Jurkat, Clone E6-1 (cell line): Measurements from ENCODE around the gene S100A7. TPM values are rescaled to one million over a fixed set of nuclear protein-coding genes. Genes with fewer than 3 reads are reported as not detected.

ENCODE experiments used
- DNase-seq: peaks from one replicate; pipeline ENCODE4 v3.0.0-alpha.2; 2011; ENCODE audit warnings: low read depth, low spot score
- H3K4me3 ChIP-seq: 2 replicates; pipeline ENCODE4 v1.5.1; 2011; ENCODE audit warnings: mild to moderate bottlenecking, low read length, control low read depth, moderate library complexity
- polyA plus RNA-seq: library from polyadenylated mRNA; unstranded; fragments of >200 nt; gene quantifications from one replicate; pipeline ENCODE4 v1.2.1, GENCODE V29; 2012; ENCODE audit warnings: missing spikeins; ENCODE audit not compliant: insufficient read length, insufficient read depth

The S100A7 gene
- not detected for polyA plus RNA-seq

DNA sequence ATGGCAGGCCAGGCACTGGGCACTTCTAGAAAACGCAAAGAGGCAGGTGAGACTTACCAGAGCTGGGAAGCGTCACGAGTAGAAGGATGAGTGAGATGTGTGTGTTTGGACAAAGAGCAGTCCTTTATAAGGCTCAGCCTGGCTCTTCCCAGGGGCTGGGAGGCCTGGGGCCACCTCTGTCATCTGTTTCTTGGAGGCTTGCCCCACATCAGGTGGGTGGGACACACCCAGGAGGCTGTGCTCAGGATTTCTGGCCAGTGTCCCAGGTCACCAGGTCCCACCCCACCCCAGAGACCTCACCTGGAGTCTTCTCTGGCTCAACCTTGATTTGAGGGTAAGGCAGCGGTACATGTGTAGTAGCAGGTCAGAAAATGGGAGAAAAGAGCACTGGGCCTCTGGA is at the start of gene S100A7:
Gene S100A7 (minus strand): TSS at position 101 of the 400 bp plus-strand sequence. CDS start 1,638 bp downstream, outside the sequence.
- H3K4me3 ChIP-seq, result no peak within 1 kb of the TSS
- DNase-seq, result no peak

DNA sequence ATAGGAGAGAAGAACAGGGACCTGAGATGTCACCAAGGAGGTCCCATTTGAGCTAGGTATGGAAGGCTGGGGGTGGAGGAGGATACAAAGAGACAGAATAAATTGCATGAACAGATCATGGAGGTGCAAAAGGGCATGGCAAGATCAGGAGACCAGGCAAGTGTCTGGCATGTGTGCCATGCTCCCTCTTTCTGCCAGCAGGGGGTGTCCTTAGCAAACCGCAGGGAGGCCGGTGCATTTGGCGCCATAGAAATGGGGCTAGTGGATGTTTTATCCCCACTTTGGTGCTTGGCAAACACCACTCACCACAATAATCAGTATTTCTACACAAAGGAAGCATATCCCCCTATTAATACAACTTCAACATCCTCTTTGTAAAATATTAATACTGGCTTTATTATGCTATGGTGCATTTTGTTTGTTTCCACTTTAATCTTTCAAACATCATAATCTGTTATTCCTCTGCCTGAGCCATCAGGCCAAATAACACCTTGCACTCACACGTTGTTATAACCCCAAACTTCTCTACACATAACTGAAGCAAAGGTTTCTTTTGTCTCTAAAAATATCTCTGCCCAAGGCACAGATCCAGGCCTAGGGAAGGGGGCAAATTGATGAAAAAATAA is 49.4 kb upstream of the S100A7 start:
- no peak overlapping the region for H3K4me3 ChIP-seq
- peak; percentile 65 for DNase-seq

DNA sequence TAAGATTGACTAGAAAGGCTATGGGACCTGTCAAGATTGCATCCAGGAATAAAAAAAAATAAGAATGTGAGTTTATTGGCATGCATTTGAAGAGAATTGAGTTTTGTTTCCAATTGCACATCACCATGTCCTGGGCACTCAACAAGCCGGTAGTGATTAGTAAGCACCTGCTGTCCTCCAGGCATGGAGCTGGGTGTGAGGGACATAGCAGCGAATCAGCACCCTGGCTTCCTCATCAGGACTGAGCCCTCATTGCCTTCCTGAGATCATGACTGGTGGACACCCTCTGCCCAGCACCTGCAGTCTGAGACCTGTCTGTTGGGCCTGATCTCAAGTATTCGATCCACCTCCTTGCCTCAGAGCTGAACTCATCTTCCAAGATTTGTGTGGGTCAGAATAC is 48.6 kb upstream of the S100A7 start:
- H3K4me3 ChIP-seq, result no peak overlapping the region
- no peak for DNase-seq

DNA sequence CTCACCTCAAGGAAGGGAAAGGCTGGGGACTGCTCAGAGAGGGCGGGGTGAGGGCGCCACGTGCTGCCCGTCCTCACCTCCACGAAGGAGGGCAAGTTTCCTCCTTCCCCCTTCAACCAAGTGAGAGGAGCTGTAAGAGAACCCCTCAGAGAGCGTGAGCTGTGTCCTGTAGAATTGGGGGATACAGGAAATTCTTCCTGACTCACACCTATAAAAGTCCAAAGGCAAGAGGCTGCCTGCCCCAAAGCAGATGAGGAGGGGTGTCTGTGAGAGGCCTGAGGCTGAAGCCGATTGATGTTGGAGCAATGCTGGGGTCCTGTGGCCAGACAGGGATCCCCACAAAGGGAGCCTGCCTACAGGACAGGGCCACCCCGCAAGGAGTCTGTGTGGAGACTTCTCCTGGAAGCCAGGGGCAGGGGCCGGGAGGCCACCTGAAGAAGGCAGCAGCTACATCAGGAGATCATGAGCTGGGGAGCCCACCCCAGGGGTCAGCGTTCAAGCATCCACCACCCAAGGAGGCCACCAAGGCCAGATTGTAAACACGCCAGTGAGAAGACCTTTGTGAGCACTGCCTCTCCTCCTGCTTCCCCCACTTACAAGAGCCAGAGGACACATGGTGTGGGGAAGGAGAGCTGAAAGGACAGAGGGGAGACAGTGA is 47.6 kb upstream of the S100A7 start:
- DNase-seq, result no peak
- H3K4me3 ChIP-seq, result no peak overlapping the region

DNA sequence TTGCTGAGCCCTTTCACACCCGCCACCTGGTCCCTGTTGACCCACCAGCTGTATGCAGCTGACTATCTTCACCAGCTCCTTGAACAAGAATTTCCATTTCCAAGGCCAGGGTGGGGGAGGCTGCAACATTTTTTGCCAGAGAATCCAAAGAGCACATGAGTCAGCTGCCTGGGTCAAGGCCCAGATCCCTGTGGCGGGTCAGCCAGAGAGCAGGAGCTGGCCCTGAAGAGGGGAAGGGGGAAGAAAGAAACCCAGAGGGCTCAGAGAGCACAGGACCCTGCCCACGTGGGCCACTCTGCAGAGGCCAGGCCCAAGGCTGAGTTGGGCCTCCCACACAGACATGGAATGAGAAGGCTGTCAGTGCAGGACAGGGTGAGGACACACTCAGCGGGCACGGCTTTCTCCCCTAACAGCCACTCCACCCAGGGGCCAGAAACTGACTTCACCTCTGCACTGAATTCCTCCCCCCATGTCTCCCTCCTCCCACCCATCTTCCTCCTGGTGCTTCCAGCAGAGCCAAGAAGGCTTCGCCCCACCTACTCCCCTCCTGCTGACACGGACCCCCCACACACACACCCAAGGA is 46.5 kb upstream of the S100A7 start:
- H3K4me3 ChIP-seq, result no peak overlapping the region

DNA sequence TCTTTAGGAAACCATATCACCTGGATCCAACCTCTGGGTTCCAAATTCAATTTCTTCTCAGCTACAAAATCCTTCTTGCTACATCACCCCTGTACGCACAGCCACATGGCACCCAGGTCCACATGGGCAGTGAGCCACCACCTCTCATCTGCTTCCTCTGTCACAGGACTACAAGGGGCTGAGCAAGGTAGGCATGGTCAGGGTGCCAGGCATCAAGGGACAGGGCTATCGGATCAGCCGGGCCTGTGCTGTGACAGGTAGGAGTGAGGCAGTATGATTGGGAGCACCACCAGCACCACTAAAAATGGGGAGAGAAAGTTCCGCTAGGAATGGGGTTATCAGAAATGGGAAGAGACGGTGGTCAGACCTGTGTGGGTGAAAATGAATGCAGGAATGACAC is 45.9 kb upstream of the S100A7 start:
- no peak overlapping the region for H3K4me3 ChIP-seq
- no peak for DNase-seq

More for the DNA sequence above, 46.5 kb upstream of the S100A7 start:
- DNase-seq, result no peak

DNA sequence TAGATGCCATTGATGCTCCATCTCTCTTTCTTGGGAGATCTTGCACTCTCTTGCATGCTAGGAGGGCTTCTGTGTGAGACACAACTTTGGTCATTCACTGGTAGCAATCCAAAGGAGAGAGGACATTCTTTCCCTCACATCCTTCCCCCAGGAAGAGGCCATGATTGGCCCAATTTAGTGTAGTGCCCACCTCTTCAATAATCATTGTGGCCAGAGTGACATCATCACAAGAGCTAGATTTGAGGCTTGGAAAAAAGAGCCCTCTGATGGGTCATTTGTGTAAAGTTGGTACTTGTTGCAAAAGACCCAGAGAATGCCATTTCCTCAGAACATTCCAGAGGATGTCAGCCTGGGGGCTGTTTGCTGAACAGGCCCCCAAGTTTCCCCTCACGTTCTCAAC is 45.1 kb upstream of the S100A7 start:
- no peak for DNase-seq
- no peak overlapping the region for H3K4me3 ChIP-seq

DNA sequence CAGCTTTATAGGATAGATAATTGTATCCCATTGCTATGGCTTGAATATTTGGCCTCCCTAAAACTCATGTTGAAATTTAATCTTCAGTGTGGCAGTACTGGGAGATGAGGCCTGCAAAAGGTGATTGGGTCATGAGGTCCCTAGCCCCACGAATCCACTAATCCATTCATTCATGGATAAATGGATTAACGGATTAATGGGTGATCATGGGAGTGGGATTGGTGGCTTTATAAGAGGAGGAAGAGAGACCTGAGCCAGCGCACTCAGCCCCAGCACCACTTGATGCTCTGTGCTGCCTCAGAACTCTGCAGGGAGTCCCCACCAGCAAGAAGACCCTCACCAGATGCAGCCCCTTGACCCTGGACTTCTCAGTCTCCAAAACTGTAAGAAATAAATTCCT is 43.3 kb upstream of the S100A7 start:
- no peak for DNase-seq
- no peak overlapping the region for H3K4me3 ChIP-seq

DNA sequence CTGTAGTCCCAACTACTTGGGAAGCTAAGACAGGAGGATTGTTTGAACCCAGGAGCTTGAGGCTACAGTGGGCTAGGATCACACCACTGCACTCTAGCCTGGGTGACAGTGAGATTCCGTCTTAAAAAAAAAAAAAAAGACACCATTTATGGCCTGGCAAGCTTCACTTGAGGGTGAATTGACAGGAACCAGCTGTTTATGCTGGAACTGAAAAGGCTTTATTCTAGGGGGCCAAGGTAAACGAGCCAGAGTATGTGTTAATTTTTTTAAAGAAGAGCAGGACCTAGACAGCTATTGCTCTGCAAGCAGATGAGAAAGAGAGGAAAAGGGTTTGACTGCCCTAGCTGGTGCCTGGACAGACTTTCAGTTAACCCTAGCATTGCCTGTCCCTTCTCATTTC is 38.3 kb upstream of the S100A7 start:
- no peak for DNase-seq
- no peak overlapping the region for H3K4me3 ChIP-seq

DNA sequence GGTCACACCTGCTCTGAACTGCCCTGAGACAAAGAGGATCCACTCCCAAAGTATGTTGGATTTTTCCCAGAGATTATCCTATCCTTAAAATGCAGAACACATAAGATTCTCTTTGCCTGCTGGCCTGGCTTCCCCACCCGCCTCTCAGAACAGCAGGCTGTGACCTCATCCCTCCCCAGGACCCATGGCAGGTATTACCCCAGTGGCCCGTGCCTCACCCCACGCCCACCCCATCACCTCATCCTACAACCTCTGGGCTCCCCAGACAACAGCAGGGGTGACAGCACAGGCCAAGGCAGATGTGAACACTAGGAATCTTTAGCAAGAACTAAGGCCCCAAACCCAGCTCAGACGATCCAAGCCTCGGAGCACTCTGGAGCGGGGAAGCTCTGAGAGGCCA is 35.1 kb upstream of the S100A7 start:
- DNase-seq, result no peak
- no peak overlapping the region for H3K4me3 ChIP-seq

DNA sequence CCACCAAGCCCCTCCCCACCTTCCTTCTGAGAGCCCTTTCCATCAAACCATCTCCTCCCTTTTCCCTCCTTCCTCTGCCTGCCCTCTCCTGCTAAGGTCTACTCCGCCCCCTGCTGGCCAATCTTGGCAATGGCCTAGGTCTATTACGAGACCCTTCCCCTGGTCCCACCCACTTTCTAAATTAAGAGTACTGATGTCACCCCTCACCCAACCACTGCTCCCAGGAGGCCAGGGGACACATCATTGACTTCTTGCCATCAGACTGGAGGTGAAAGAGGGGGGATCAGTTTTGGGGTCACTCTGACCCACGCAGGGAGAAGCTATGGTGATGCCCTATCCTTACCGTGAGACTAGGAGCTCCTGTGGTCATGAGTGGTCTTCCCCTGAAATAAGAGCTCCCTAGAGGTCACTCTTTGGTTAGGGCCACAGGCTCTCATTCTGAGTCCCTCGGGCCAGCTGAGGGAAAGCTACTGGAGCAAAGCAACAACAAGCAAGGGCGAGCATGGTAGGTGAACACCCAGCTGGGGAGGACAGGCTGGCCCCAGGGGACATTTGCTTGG is 34.6 kb upstream of the S100A7 start:
- peak; percentile 52 for DNase-seq
- no peak overlapping the region for H3K4me3 ChIP-seq

DNA sequence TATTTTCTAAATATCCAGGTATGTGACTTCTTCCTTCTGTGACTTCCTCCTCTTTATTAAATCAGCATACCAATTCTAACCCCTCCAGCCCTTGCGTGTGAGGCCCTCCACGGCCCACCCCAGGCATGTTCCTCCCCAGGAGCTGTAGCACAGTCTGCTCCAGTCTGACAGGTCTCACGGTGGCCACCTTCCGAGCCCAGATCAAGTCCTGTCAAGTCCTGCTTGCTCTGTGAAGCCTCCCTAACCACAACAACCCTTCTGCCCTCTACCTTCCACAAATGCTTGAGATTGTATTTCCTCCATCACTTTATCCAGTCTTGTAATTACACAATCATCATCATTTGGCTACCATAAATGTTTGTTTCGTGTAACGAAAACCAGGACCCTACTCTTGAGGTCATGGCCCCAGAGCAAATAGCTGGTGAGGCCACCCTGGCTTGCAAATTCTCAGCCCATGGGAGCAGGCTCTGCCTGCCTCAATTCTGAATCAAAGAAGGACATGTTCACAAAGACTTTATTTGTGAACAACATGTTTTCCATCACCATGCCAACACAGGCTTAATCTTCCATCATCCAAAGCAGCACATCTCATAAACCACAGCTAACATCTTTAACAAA is 33.0 kb upstream of the S100A7 start:
- no peak overlapping the region for H3K4me3 ChIP-seq
- DNase-seq, result no peak

DNA sequence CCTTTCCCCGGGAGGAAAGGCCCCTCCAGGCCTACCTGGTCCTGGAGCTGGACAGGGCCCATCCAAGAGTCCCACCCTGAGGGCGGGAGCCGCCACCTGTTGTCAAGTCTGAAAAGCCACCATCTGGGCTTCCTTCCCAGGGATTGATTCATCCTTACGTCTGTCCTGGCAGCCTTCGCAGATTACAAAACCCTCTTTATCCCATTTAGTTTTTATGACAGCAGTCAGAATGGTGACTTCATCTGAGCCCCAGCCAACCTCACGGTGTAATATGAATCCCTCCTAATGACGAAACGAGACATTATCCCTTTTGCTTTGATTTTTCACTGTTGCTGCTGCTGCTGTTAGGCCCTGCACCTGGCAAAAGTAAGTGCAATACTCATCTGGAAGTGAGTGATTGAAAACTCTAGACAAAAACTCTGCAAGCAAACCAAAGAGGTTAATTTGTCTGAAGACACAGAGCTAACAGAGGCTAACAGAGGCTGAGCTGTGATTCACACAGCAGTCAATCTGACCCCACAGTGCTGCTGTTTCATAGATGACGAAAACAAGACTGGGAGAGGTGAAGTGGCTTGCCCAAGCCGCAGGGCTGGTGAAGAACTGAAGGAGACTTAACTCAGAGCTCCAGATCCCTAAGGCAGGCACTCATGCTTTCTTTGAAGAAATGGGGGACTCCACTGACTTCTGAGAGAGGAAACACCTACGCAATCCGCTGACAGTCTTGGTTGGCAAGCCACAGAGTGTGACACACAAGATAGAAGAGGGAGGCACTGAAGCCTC is 30.0 kb upstream of the S100A7 start:
- DNase-seq, result peak; percentile 37
- no peak overlapping the region for H3K4me3 ChIP-seq

DNA sequence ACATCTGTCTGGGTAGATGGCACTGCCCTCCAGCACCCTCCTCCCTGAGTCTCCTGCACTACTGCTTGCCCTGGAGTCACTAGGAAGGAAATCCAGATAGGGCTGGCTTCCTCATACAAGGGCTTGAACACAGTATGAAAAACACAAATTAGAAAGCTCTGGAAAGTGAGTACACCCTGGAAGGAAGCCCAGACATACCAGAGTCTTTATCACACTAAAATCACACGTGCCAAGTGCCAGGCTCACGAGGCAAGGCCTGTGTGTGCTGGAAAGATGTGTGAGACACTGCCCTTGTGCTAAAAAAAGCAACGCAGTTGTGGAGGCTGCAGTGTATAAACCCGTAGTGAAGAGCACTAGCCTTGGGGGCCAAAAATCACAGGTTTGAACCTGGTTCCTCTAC is 28.3 kb upstream of the S100A7 start:
- DNase-seq, result no peak
- no peak overlapping the region for H3K4me3 ChIP-seq

DNA sequence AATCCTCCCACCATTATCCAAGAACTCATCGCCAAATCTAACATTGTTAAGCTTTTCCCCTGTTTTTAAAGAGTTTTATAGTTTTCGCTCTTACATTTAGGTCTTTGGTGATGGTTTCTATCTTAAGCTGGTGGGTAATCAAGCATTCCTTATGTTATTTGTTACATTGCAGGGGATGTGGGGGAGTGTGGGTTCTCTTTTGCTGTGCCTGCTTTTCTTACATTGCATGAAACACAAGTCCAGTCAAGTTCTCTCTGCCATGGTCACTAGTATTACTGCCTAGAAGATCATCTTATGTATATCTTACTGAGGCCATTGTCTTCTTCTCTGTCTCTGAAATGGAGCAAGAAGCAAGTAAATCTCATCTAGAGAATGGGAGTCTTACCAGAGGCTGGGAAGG is 27.3 kb upstream of the S100A7 start:
- no peak for DNase-seq
- no peak overlapping the region for H3K4me3 ChIP-seq

DNA sequence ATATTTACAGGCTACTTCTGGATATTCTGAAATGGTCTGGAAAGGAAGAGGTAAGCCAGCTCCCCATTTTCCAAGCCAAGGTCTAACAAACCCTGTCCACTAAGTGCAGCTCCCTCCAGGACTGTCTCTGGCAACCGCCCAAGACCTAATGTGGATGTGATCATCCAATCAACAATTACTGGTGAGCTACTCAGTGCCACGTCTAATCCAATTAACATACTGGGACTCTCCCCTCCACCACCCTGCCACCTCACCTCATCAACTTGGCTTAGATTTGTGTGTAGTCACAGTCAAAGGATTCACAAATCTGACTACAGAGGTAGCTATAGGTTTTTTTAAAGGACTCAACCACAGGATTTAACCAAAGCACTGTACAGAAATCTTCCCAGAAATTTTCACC is 25.4 kb upstream of the S100A7 start:
- H3K4me3 ChIP-seq, result no peak overlapping the region
- no peak for DNase-seq

DNA sequence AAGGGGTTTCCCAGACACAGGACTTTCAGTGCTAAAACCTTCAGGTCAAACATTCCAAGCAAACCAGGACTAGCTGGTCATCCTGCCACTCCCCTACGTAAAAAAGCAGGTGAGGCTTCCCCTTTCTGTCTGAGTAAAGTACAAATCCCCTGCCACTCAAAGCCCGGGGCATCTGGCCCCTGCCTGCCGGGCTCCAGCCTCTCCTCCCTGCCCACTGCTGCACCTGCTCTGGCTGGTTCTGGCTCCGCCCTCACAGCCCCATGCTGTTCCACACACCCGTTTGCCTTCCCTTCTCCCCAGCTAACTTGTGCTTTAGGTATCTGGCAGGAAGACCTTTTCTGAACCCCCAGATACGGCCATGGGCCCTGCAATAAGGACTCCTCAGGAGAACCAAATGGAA is 23.3 kb upstream of the S100A7 start:
- DNase-seq, result no peak
- no peak overlapping the region for H3K4me3 ChIP-seq

DNA sequence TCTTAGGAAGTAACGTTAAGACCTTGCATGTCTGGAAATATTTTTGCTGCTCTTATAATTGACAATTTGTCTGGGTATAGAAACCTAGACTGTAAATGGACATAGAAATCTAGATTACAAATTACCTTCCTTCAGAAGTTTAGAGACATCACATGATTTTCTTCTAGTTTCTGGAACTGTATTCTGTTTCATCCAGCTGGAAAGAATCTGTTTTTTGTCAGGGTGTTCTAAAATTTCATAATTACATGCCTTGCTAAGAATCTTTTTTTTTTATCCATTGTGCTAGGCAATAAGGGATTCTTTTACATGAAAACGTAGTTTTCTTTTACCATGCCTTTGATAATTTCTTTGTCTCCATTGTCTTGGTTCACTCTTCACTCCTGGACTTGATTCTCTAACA is 20.7 kb upstream of the S100A7 start:
- no peak overlapping the region for H3K4me3 ChIP-seq
- no peak for DNase-seq
